ENCODE results near the gene ADD3. TPM values are rescaled to one million over a fixed set of nuclear protein-coding genes. Genes with fewer than 3 reads are reported as not detected.

ADD3 gene
- total RNA-seq, 1 experiment from 2014 or later = 86.7 TPM

GRCh38 chr10:109996225-109996624 lies 11.6 kb upstream of the ADD3 start (continued):
- no peak for TF ChIP-seq ZNF219 (CRISPR knock-in tag; IDR thresholded peaks at IDR 0.05; ENCODE audit: borderline replicate concordance)
- TF ChIP-seq ATF3 (CRISPR knock-in tag; conservative IDR thresholded peaks at IDR 0.05) = no peak

- H3K4me3 Mint-ChIP-seq = no peak overlapping the region
- H3K9me3 Mint-ChIP-seq = no peaks in the 10 kb centered on the region
- ATAC-seq (no peak), DNase-seq (ENCODE audit: low spot score) (no peak)
- CTCF ChIA-PET = interaction anchor here (0.7 kb wide), 1 partner anchor 38 kb away, joined by 3 read pairs; no protein-coding TSS in a partner anchor
- peaks cover 25% of the 10 kb centered on the region for H3K4me1 Mint-ChIP-seq
- H3K36me3 Mint-ChIP-seq = no peaks in the 10 kb centered on the region
- H3K27ac Mint-ChIP-seq = no peak overlapping the region
- no peak for TF ChIP-seq ZBTB43 (CRISPR knock-in tag; IDR thresholded peaks at IDR 0.05)
- TF ChIP-seq OVOL2 (CRISPR knock-in tag; IDR thresholded peaks at IDR 0.05; ENCODE audit: borderline replicate concordance) = no peak
- no peak for TF ChIP-seq CBFB (CRISPR knock-in tag; IDR thresholded peaks at IDR 0.05; ENCODE audit: low read depth)
- TF ChIP-seq GABPB1 (CRISPR knock-in tag; IDR thresholded peaks at IDR 0.05) = no peak
- TF ChIP-seq ZNF512 (CRISPR knock-in tag; IDR thresholded peaks at IDR 0.05; ENCODE audit: borderline replicate concordance) = no peak
- POLR2A ChIA-PET = no interaction called here
- H3K27me3 Mint-ChIP-seq (ENCODE audit: low read depth) = no peaks in the 10 kb centered on the region
Measured at GRCh38 chr10:109996766-109997171, 11.0 kb upstream of the ADD3 start.

GRCh38 chr10:109997233-109997632 lies 10.6 kb upstream of the ADD3 start:
- H3K4me1 Mint-ChIP-seq = peaks cover 26% of the 10 kb centered on the region
- POLR2A ChIA-PET = no interaction called here
- no peaks in the 10 kb centered on the region for H3K27me3 Mint-ChIP-seq (ENCODE audit: low read depth)
- ATAC-seq (no peak), DNase-seq (ENCODE audit: low spot score) (no peak)
- no peaks in the 10 kb centered on the region for H3K9me3 Mint-ChIP-seq
- no peak overlapping the region for H3K4me3 Mint-ChIP-seq
- no peak overlapping the region for H3K27ac Mint-ChIP-seq
- CTCF ChIA-PET = no interaction called here
- no peaks in the 10 kb centered on the region for H3K36me3 Mint-ChIP-seq
- TF ChIP-seq ZNF425 (CRISPR knock-in tag; conservative IDR thresholded peaks at IDR 0.05) = no peak
- no peak for TF ChIP-seq EMX1 (CRISPR knock-in tag; IDR thresholded peaks at IDR 0.05)
- no peak for TF ChIP-seq NR2C2 (CRISPR knock-in tag; IDR thresholded peaks at IDR 0.05)
- no peak for TF ChIP-seq IRF1 (CRISPR knock-in tag; IDR thresholded peaks at IDR 0.05)
- TF ChIP-seq NR3C1 (CRISPR knock-in tag; conservative IDR thresholded peaks at IDR 0.05; ENCODE audit: low read depth) = no peak
- TF ChIP-seq NR1H2 (CRISPR knock-in tag; IDR thresholded peaks at IDR 0.05) = no peak
- no peak for TF ChIP-seq NFYB (CRISPR knock-in tag; conservative IDR thresholded peaks at IDR 0.05; ENCODE audit: low read depth)
- TF ChIP-seq PREB (CRISPR knock-in tag; IDR thresholded peaks at IDR 0.05; ENCODE audit: borderline replicate concordance) = no peak
- TF ChIP-seq STAT6 (CRISPR knock-in tag; conservative IDR thresholded peaks at IDR 0.05; ENCODE audit: low read depth) = no peak
- no peak for TF ChIP-seq ATF2 (CRISPR knock-in tag; IDR thresholded peaks at IDR 0.05; ENCODE audit: borderline replicate concordance, low read depth)
- TF ChIP-seq PRRX2 (CRISPR knock-in tag; IDR thresholded peaks at IDR 0.05) = no peak
- TF ChIP-seq RORB (CRISPR knock-in tag; IDR thresholded peaks at IDR 0.05) = no peak
- no peak for TF ChIP-seq ZNF512 (CRISPR knock-in tag; IDR thresholded peaks at IDR 0.05; ENCODE audit: borderline replicate concordance)
- no peak for TF ChIP-seq ZNF423 (CRISPR knock-in tag; IDR thresholded peaks at IDR 0.05)
- no peak for TF ChIP-seq ZNF121 (CRISPR knock-in tag; IDR thresholded peaks at IDR 0.05)

Measured in WTC11 (cell line).